PC-3 (cell line): ENCODE data around the gene LRIG3. TPM values are rescaled to one million over a fixed set of nuclear protein-coding genes. Genes with fewer than 3 reads are reported as not detected.
"Not testable (repeated sequence)": the region's sequence is repeated elsewhere in the genome, so short reads cannot be mapped to it uniquely, and the experiment has no call there.

ENCODE experiments used
- ATAC-seq: fragments of 200-7000 bp; cut with Tn5 transposase; 2 replicates; pipeline ENCODE4 v1.9.1; 2020; ENCODE audit warnings: mild to moderate bottlenecking, moderate library complexity
- BruUV-seq: library from RNA; stranded (reverse); fragments of 400-500 nt; replicated peaks from 2 replicates; lab custom pipeline; 2021; lab: Mats Ljungman, UMichigan
- CTCF ChIA-PET: fragments of 300-600 bp; sonication (Branson Sonifier 250); formaldehyde crosslinking; loops from one replicate; lab custom pipeline; 2022; ENCODE audit warnings: antibody characterized with exemption; lab: Charles Lee
- POLR2A ChIA-PET: fragments of 300-600 bp; sonication (Branson Sonifier 250); formaldehyde crosslinking; loops from one replicate; lab custom pipeline; 2022; ENCODE audit warnings: antibody characterized with exemption; ENCODE audit not compliant: unreplicated experiment; lab: Charles Lee
- DNase-seq: peaks from one replicate; pipeline ENCODE4 v3.0.0-alpha.2; 2015
- H2AFZ ChIP-seq: fragments of 300-600 bp; sonication (generic); 2 replicates; pipeline ENCODE4 v1.6.0; 2016; ENCODE audit warnings: antibody characterized with exemption, low read length
- H3F3A ChIP-seq: fragments of 300-600 bp; sonication (generic); one replicate; pipeline ENCODE4 v1.6.0; 2017; ENCODE audit warnings: antibody characterized with exemption, low read length, control low read depth, mild to moderate bottlenecking; ENCODE audit not compliant: unreplicated experiment
- H3K27ac ChIP-seq: fragments of 300-600 bp; sonication (generic); 2 replicates; pipeline ENCODE4 v1.5.1; 2016; ENCODE audit warnings: mild to moderate bottlenecking, low read length
- H3K27me3 ChIP-seq: fragments of 300-600 bp; sonication (generic); 2 replicates; pipeline ENCODE4 v1.6.1; 2016; ENCODE audit warnings: low read length, mixed read lengths
- H3K36me3 ChIP-seq: fragments of 300-600 bp; sonication (generic); 2 replicates; pipeline ENCODE4 v1.6.1; 2016; ENCODE audit warnings: low read depth, mixed run types, low read length, mixed read lengths
- H3K4me1 ChIP-seq: fragments of 300-600 bp; sonication (generic); 2 replicates; pipeline ENCODE4 v1.5.1; 2016; ENCODE audit warnings: low read length; ENCODE audit not compliant: insufficient read depth
- H3K4me2 ChIP-seq: fragments of 300-600 bp; sonication (generic); 2 replicates; pipeline ENCODE4 v1.6.0; 2016; ENCODE audit warnings: low read length
- H3K4me3 ChIP-seq: fragments of 300-600 bp; sonication (generic); 2 replicates; pipeline ENCODE4 v1.5.1; 2016; ENCODE audit warnings: mild to moderate bottlenecking, low read length, mixed read lengths
- H3K79me2 ChIP-seq: fragments of 300-600 bp; sonication (generic); 2 replicates; pipeline ENCODE4 v1.6.1; 2017; ENCODE audit warnings: low read length, mixed read lengths
- H3K9ac ChIP-seq: fragments of 300-600 bp; sonication (generic); 2 replicates; pipeline ENCODE4 v1.6.0; 2016; ENCODE audit warnings: mild to moderate bottlenecking, low read length
- H3K9me2 ChIP-seq: fragments of 300-600 bp; sonication (generic); replicated peaks from 2 replicates; pipeline ENCODE4 v1.6.1; 2016; ENCODE audit warnings: mixed run types, low read length, mixed read lengths
- H3K9me3 ChIP-seq: fragments of 300-600 bp; sonication (generic); 2 replicates; pipeline ENCODE4 v1.6.1; 2016; ENCODE audit warnings: low read length, mixed read lengths
- H4K20me1 ChIP-seq: fragments of 300-600 bp; sonication (generic); 2 replicates; pipeline ENCODE4 v1.6.1; 2016; ENCODE audit warnings: low read length, mixed read lengths
- EZH2 ChIP-seq: fragments of 300-600 bp; sonication (generic); IDR thresholded peaks from one replicate; pipeline ENCODE4 v1.6.1; 2017; ENCODE audit warnings: antibody characterized with exemption, mild to moderate bottlenecking, low read length; ENCODE audit not compliant: unreplicated experiment
- EZH2phosphoT487 ChIP-seq: fragments of 300-600 bp; sonication (generic); IDR thresholded peaks from 2 replicates; pipeline ENCODE4 v1.6.1; 2018; ENCODE audit warnings: mild to moderate bottlenecking, antibody characterized with exemption, low read length, borderline replicate concordance
- intact Hi-C: fragments of 100-400 bp; cut with micrococcal nuclease; formaldehyde crosslinking; loops from 2 replicates; pipeline ENCODE4 v1.9.0; 2023
- total RNA-seq: library from RNA; depleted of rRNA; stranded (reverse); fragments of >200 nt; gene quantifications from 2 replicates; pipeline ENCODE4 v1.2.3, GENCODE V29; 2014
- TF ChIP-seq, protein P1 (sequence below): fragments of 300-600 bp; sonication (generic); conservative IDR thresholded peaks from 2 replicates; pipeline ENCODE4 v1.5.1; 2017; ENCODE audit warnings: antibody characterized with exemption, low read depth, mild to moderate bottlenecking, low read length

The LRIG3 gene
- total RNA-seq, 1 experiment from 2014 or later, result 8.6 TPM

DNA sequence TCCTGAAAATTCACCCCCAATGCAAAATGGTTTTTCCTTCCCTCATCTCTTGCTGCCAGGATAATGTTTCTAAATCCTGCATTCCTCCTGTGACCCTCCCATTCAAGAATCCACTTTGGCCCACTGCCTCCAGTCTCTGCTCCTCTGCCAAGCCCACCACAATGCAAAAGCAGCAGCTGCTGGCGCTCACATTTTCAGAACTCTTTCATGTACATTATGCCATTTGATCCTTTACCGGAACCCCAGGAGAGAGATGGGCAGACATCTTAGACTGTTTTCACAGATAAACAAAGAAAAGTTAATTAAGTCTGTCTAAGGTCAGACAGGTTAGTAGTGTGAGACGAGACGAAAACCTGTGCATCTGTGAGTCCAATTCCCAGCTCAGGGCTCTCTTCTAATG lies 12.9 kb downstream of the LRIG3 start:
- Histone ChIP-seq H3K79me2 (no peaks in the 10 kb centered on the region), H2AFZ (no peak overlapping the region), H3K9me2 (no peaks in the 10 kb centered on the region), H3F3A (no peaks in the 10 kb centered on the region), H3K9ac (no peak overlapping the region), H3K27ac (no peak overlapping the region), H3K4me3 (no peak overlapping the region), H3K9me3 (no peaks in the 10 kb centered on the region), H4K20me1 (no peaks in the 10 kb centered on the region), H3K4me2 (no peak overlapping the region), H3K27me3 (no peaks in the 10 kb centered on the region), H3K4me1 (peaks cover under 1% of the 10 kb centered on the region; the same call in 1 of the 2 replicates), H3K36me3 (peaks cover 35% of the 10 kb centered on the region)
- BruUV-seq, result no TSS peak
- CTCF ChIA-PET, result interaction anchor here (0.6 kb wide), 1 partner anchor 258 kb away, joined by 5 read pairs; no protein-coding TSS in a partner anchor
- intact Hi-C loops, result no loop called here
- POLR2A ChIA-PET, result no interaction called here
- DNase-seq (no peak), ATAC-seq (no peak)
- TF ChIP-seq, protein P1, sequence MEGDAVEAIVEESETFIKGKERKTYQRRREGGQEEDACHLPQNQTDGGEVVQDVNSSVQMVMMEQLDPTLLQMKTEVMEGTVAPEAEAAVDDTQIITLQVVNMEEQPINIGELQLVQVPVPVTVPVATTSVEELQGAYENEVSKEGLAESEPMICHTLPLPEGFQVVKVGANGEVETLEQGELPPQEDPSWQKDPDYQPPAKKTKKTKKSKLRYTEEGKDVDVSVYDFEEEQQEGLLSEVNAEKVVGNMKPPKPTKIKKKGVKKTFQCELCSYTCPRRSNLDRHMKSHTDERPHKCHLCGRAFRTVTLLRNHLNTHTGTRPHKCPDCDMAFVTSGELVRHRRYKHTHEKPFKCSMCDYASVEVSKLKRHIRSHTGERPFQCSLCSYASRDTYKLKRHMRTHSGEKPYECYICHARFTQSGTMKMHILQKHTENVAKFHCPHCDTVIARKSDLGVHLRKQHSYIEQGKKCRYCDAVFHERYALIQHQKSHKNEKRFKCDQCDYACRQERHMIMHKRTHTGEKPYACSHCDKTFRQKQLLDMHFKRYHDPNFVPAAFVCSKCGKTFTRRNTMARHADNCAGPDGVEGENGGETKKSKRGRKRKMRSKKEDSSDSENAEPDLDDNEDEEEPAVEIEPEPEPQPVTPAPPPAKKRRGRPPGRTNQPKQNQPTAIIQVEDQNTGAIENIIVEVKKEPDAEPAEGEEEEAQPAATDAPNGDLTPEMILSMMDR, result no peak
- no peak for TF ChIP-seq EZH2
- no peak for TF ChIP-seq EZH2phosphoT487

DNA sequence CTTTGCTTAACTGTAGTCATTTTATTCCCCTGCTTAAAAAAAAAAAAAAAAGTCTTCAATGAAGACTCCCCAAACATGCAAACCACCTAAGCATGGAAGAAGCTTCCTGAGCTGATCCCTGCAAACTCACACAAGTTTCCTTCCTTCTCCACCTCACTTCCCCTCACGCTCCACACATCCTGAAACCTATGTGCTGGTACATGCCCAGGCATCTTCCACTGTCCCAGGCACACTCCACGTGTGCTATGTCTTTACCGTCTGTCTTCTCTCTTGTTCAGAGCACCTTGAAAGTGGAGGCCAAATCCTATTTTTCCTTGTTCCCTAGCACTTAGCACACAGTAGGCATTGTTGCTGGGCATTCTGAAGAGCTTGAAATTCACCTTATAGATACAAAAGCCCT lies 13.4 kb downstream of the LRIG3 start:
- POLR2A ChIA-PET, result no interaction called here
- TF ChIP-seq EZH2phosphoT487 (no peak), EZH2 (no peak)
- TF ChIP-seq, protein P1, result no peak
- ATAC-seq (no peak), DNase-seq (no peak)
- H3K9me2 ChIP-seq, result no peaks in the 10 kb centered on the region
- no TSS peak for BruUV-seq
- H4K20me1 ChIP-seq, result no peaks in the 10 kb centered on the region
- H2AFZ ChIP-seq, result no peak overlapping the region
- H3K9me3 ChIP-seq, result no peaks in the 10 kb centered on the region
- H3K79me2 ChIP-seq, result no peaks in the 10 kb centered on the region
- H3K27me3 ChIP-seq, result no peaks in the 10 kb centered on the region
- intact Hi-C loops, result no loop called here
- H3K36me3 ChIP-seq, result peaks cover 35% of the 10 kb centered on the region
- no peaks in the 10 kb centered on the region for H3K4me1 ChIP-seq
- CTCF ChIA-PET, result interaction anchor here (0.6 kb wide), 1 partner anchor 258 kb away, joined by 5 read pairs; no protein-coding TSS in a partner anchor
- no peak overlapping the region for H3K27ac ChIP-seq
- H3K9ac ChIP-seq, result no peak overlapping the region
- H3K4me3 ChIP-seq, result no peak overlapping the region
- no peak overlapping the region for H3K4me2 ChIP-seq
- no peaks in the 10 kb centered on the region for H3F3A ChIP-seq

DNA sequence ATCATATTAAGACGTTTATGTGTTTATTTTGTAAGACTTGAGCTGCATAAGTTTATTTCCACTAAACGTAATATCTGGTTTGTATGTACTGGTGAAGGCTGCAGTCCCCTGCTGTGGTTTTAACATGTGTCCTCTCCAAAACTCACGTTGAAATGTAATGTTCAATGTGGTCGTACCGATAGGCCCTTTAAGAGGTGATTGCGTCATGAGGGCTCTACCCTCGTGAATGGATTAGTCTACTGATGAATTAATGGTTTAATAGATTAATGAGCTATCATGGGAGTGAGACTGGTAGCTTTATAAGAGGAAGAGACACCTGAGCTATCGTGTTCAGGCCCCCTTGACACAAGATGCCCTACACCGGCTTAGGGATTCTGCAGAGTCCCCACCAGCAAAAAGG lies 14.9 kb downstream of the LRIG3 start:
- no peaks in the 10 kb centered on the region for H3F3A ChIP-seq
- intact Hi-C loops, result no loop called here
- ChIA-PET POLR2A (no interaction called here), CTCF (no interaction called here)
- H3K4me3 ChIP-seq, result no peak overlapping the region
- ATAC-seq (peak; percentile 31; the same call in 1 of the 2 replicates), DNase-seq (no peak)
- H3K27me3 ChIP-seq, result no peaks in the 10 kb centered on the region
- no peak overlapping the region for H3K4me2 ChIP-seq
- H3K4me1 ChIP-seq, result no peaks in the 10 kb centered on the region
- peaks cover 24% of the 10 kb centered on the region for H3K36me3 ChIP-seq
- H3K79me2 ChIP-seq, result no peaks in the 10 kb centered on the region
- H3K9ac ChIP-seq, result no peak overlapping the region
- H4K20me1 ChIP-seq, result no peaks in the 10 kb centered on the region
- TF ChIP-seq EZH2 (no peak), EZH2phosphoT487 (no peak)
- TF ChIP-seq, protein P1, result no peak
- no peaks in the 10 kb centered on the region for H3K9me3 ChIP-seq
- no peaks in the 10 kb centered on the region for H3K9me2 ChIP-seq
- BruUV-seq, result no TSS peak
- H3K27ac ChIP-seq, result no peak overlapping the region
- H2AFZ ChIP-seq, result no peak overlapping the region

DNA sequence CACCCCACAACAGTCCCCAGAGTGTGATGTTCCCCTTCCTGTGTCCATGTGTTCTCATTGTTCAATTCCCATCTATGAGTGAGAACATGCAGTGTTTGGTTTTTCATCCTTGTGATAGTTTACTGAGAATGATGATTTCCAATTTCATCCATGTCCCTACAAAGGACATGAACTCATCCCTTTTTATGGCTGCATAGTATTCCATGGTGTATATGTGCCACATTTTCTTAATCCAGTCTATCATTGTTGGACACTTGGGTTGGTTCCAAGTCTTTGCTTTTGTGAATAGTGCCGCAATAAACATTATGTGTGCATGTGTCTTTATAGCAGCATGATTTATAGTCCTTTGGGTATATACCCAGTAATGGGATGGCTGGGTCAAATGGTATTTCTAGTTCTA lies 17.6 kb downstream of the LRIG3 start:
- POLR2A ChIA-PET, DNase-seq, ATAC-seq, H3K79me2 ChIP-seq, H3K36me3 ChIP-seq, H3K4me1 ChIP-seq, H3K9me3 ChIP-seq, CTCF ChIA-PET, H3K27ac ChIP-seq, H4K20me1 ChIP-seq, intact Hi-C loops, H3K4me3 ChIP-seq, H3K27me3 ChIP-seq, BruUV-seq, H3K9me2 ChIP-seq, H3K9ac ChIP-seq, H2AFZ ChIP-seq, H3F3A ChIP-seq, H3K4me2 ChIP-seq: not testable (repeated sequence)
